GM12891 (cell line): Measurements from ENCODE around the gene TMEM125.

ENCODE experiments used
- DNase-seq: peaks from one replicate; pipeline ENCODE4 v3.0.0; 2011; ENCODE audit warnings: low spot score; ENCODE audit not compliant: insufficient read length
- FAIRE-seq: peaks from 2 replicates; lab custom pipeline; 2011; peaks lifted over from hg19 to GRCh38; lab: Jason Lieb, UNC
- PAX5 ChIP-seq: IDR thresholded peaks from 2 replicates; pipeline ENCODE4 v1.6.1; 2011; ENCODE audit warnings: low read length, moderate library complexity, mild to moderate bottlenecking; ENCODE audit not compliant: insufficient read depth, severe bottlenecking
- POLR2A ChIP-seq: IDR thresholded peaks from 2 replicates; pipeline ENCODE4 v1.6.1; 2011; ENCODE audit warnings: low read depth, low read length, control low read depth
- POLR2AphosphoS5 ChIP-seq: IDR thresholded peaks from 2 replicates; pipeline ENCODE4 v1.6.1; 2011; ENCODE audit warnings: low read depth, low read length, control low read depth
- POU2F2 ChIP-seq: IDR thresholded peaks from 2 replicates; pipeline ENCODE4 v1.6.1; 2011; ENCODE audit warnings: low read depth, mild to moderate bottlenecking, control low read depth, low read length, moderate library complexity
- SPI1 ChIP-seq: IDR thresholded peaks from 2 replicates; pipeline ENCODE4 v1.6.1; 2011; ENCODE audit warnings: low read depth, low read length, control low read depth
- TAF1 ChIP-seq: IDR thresholded peaks from 2 replicates; pipeline ENCODE4 v1.6.1; 2011; ENCODE audit warnings: low read depth, low read length, control low read depth

TMEM125 gene

DNA sequence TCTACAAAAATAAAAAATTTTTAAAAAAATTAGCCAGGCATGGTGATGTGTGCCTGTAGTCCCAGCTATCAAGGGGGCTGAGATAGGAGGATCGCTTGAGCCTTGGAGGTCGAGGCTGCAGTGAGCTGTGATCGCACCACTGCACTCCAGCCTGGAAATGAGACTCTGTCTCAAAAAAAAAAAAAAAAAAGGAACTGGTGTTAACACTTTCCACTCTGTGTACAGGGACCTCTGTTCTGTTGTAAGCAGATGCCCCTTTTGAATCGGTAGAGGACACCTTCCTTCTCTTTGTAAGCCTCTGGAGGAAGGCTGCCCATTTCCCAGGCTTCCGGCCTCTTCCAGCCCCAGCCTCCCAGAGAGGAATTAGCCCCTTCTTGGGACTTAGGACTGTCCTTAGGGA is 22.9 kb downstream of the TMEM125 start:
- no peak for FAIRE-seq

DNA sequence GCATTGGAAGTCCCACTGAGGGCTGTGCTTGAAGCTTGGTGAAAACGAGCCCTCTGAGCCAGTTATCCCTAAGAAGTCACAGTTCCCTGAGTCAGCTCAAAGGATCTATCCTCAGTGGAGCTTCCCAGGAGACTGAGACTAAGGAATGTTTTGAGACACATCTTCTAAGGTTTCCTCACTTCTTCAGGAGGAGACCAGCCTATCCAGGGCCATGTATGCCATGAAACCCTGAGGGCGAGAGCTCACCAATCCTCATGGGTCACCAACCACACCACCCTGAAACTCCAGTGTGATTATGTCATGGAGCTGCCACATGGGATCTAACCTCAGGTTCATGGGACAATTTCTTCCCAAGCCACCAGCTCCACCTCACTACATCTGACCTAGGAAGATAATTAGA is 23.4 kb downstream of the TMEM125 start:
- FAIRE-seq: no peak
- DNase-seq: no peak
- TF ChIP-seq POLR2A (no peak), POU2F2 (no peak), SPI1 (no peak), POLR2AphosphoS5 (no peak), TAF1 (no peak), PAX5 (no peak)

More for the DNA sequence above, 22.9 kb downstream of the TMEM125 start:
- DNase-seq: no peak
- TF ChIP-seq SPI1: peak; percentile 26; the same call in 1 of the 2 replicates
- no peak for TF ChIP-seq POLR2AphosphoS5

DNA sequence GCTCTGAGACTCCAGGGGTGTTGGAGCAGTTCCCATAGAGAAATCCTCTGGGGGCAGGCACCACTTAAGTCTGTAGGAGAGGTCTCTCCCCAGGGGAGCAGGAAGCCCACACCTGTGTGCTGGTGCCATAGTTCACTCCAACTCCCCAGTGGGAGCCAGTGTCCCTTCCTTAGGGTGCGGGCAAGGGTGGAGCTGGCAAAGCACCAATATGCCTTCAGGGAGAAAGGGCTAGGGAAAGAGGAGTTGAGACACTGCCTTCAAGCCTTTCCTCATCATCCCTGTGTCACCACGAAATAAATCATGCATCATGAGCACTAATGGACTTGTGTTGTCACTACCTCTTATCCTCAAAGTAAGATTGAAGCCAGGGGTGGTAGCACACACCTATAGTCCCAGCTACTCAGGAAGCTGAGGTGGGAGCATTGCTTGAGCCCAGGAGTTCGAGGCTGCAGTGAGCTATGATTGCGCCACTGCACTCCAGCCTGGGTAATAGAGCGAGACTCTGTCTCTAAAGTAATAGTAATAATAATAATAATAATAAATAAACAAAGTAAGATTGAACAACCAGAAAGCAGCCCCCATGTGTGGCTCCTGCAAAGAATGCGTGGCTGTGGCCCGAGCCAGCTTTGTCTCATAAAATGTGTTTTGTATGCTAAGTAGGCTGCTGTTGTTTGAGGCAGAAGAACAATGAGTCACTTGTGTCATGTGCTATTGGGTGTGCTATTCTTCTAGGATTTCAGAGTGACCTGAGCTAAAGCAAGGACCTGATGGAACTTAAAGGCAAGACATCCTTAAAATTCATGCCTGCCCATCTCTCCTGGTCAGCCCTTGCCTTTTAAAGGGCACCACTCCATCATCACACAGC is 24.3 kb downstream of the TMEM125 start:
- FAIRE-seq (peak; percentile 9), DNase-seq (no peak)
- TF ChIP-seq POLR2A (no peak), POLR2AphosphoS5 (no peak), SPI1 (no peak), PAX5 (no peak), TAF1 (no peak), POU2F2 (no peak)

DNA sequence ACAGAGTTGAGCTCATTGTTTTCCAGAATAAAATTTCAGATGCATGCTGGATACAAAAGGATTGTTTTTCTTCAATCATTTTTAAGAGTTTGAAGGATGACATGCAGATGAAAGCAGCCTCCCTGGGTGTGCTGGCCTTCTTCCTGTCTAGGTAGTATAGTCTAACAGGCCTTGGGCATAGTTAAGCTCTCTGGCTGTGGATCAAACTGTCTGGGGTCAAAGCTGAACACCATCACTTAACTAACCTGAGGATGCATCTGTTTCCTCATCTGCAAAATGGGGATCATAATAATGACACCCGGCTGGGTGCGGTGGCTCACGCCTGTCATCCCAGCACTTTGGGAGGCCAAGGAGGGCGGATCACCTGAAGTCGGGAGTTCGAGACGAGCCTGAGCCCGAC is 25.0 kb downstream of the TMEM125 start:
- TF ChIP-seq POU2F2 (no peak), POLR2A (no peak), TAF1 (no peak), PAX5 (no peak), SPI1 (no peak), POLR2AphosphoS5 (no peak)
- DNase-seq (no peak), FAIRE-seq (no peak)

DNA sequence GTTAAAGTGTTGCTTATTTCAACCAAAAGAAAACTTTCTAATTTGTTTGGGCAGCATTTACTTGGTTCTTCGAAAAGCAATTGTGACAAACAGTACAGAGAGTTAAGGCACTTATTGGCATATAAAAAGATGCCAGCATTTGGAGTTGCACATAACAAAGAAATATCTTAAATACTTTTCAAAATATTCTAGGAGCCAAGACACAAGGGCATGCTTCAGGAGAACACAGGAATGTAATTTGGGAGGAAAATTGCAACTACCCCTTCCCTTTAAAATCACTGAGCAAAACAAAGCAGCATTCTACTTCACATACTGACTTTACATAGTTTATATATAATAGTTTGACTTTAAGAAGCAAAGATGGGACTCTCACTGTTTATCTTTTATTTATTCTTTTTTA is 26.4 kb downstream of the TMEM125 start:
- FAIRE-seq: no peak
- TF ChIP-seq PAX5: no peak
- no peak for TF ChIP-seq POU2F2
- TF ChIP-seq POLR2A: no peak
- TF ChIP-seq POLR2AphosphoS5: no peak
- TF ChIP-seq SPI1: no peak
- TF ChIP-seq TAF1: no peak
- DNase-seq: no peak

DNA sequence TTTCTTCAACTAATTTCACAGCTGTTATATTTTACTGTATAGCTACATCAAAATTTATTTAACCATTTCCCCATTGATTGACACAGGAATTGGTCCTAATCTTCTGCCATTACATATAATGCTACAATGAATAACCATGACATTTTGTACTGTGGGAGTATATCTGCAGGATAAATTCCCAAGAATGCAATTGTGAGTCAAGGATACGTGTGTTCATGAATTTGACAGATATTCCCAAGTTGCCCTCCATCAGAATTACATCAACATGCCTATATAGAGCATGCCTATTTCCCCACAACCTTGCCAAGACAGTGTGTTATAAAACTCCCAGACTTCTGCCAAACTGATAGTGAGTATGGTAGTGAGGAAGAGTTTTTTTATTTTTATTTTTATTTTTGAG is 28.3 kb downstream of the TMEM125 start:
- TF ChIP-seq TAF1 (no peak), PAX5 (no peak), SPI1 (no peak), POU2F2 (no peak), POLR2AphosphoS5 (no peak), POLR2A (no peak)
- no peak for FAIRE-seq
- DNase-seq: no peak

DNA sequence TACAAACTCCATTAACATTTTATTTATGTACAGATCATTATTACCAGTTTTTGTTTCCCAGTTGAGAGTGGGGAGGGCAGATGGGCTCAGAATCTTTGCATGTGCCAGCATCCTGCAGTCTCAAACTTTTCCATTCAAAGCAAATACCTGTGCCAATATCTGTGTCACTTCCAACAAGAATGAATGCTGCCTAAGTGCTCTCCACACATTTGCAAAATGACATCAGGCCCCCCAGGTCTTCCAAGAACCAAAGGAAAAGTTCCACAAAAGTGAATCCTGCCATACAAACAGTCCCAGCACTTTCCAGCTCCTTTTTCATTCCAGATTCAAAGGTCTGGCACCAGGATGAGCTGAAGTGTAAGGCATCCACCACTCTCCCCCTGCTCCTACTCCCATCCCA is 29.3 kb downstream of the TMEM125 start:
- no peak for FAIRE-seq
- DNase-seq: no peak
- TF ChIP-seq POU2F2 (no peak), PAX5 (no peak), POLR2A (no peak), TAF1 (no peak), SPI1 (no peak), POLR2AphosphoS5 (no peak)

DNA sequence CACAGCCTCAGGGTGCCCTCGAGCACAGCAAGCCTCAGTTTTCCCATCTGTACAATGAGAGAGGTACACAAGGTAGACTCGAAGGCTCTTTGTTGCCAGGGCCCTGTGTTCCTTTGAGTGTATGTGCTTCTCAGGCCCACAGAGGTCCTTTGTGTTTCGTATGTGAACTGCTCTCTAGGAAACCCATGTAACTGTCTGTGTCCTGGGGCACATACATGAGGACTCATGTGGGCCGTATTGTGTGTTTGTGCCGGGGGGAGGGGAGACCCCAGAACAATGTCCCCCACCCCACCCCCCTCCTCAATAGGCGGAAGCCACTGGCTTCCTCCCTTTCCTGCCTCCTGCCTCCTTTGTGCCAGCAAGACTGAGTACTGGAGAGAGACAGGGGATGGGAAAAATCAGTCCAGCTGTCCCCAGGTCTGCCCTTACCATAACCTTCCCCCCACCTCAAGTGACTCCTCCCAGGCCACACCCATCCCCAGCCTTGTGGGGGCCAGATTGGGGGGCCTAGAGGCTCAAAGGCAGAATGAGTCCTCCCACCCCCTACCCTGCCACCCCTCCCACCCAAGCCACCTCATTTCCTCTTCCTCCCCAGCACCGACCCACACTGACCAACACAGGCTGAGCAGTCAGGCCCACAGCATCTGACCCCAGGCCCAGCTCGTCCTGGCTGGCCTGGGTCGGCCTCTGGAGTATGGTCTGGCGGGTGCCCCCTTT is 30.8 kb downstream of the TMEM125 start, which contains the start of gene TIE1:
TIE1 (plus strand) TSS at position 605 of the 717 bp plus-strand sequence; CDS start at position 695, 90 bp downstream.
- no peak for TF ChIP-seq POLR2AphosphoS5
- TF ChIP-seq PAX5: no peak
- no peak for TF ChIP-seq SPI1
- no peak for TF ChIP-seq TAF1
- TF ChIP-seq POU2F2: no peak
- no peak for TF ChIP-seq POLR2A
- FAIRE-seq (no peak), DNase-seq (no peak)

DNA sequence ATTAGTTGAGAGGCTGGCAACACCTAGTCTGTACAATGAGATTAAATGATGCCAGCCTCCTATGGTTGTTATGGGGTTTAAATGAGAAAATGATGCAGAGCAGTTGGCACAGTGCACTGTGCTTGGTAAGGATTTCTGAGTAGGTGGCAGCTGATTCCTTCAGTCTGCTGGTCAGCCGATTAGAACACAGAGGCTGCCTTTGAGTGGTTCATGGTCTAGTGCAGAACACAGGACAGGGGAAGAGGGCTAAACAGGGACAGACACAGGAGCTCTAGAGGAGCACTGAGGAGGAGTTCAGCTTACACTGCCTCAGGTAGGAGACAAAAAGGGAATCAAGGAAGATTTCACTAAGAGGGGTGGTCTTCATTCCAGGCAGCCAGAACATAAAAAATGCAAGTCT is 32.4 kb downstream of the TMEM125 start:
- DNase-seq (no peak), FAIRE-seq (no peak)
- TF ChIP-seq POLR2AphosphoS5: no peak
- no peak for TF ChIP-seq SPI1
